GM12878 (cell line): ENCODE measurements around the gene YTHDF1. TPM values are rescaled to one million over a fixed set of nuclear protein-coding genes. Genes with fewer than 3 reads are reported as not detected.
"Not testable (repeated sequence)": the region's sequence is repeated elsewhere in the genome, so short reads cannot be mapped to it uniquely, and the experiment has no call there.

Experiments
- ATAC-seq: fragments of 200-7000 bp; cut with Tn5 transposase; 3 replicates; pipeline ENCODE4 v1.9.1; 2020; ENCODE audit warnings: mild to moderate bottlenecking, moderate library complexity
- BruUV-seq: library from RNA; stranded (reverse); fragments of 400-500 nt; replicated peaks from 2 replicates; lab custom pipeline; 2021; lab: Mats Ljungman, UMichigan
- CTCF ChIA-PET: fragments of 300-600 bp; sonication (Branson Sonifier 250); formaldehyde crosslinking; extraction: SDS; loops from one replicate; lab custom pipeline; 2021; ENCODE audit warnings: inconsistent platforms; lab: Yijun Ruan, JAX
- POLR2A ChIA-PET: fragments of 350-600 bp; formaldehyde crosslinking; extraction: SDS; loops from one replicate; lab custom pipeline; 2021; ENCODE audit warnings: inconsistent platforms; lab: Charles Lee
- RAD21 ChIA-PET: fragments of 300-600 bp; sonication (Branson Sonifier 250); formaldehyde crosslinking; loops from one replicate; lab custom pipeline; 2023; ENCODE audit warnings: antibody characterized with exemption; ENCODE audit not compliant: unreplicated experiment; lab: Charles Lee
- SMC1A ChIA-PET: fragments of 300-600 bp; sonication (Branson Sonifier 250); formaldehyde crosslinking; loops from one replicate; lab custom pipeline; 2023; ENCODE audit not compliant: unreplicated experiment, uncharacterized antibody; lab: Charles Lee
- DNase-seq: peaks from one replicate; pipeline ENCODE4 v3.0.0-alpha.2; 2011; ENCODE audit warnings: low read depth, low spot score
- FAIRE-seq: peaks from 3 replicates; lab custom pipeline; 2011; peaks lifted over from hg19 to GRCh38; lab: Jason Lieb, UNC
- H2AFZ ChIP-seq: 2 replicates; pipeline ENCODE4 v1.6.0; 2011; ENCODE audit warnings: low read depth, low read length, control low read depth; ENCODE audit not compliant: control insufficient read depth
- H3K27ac ChIP-seq: 2 replicates; pipeline ENCODE4 v1.5.1; 2011; ENCODE audit warnings: control low read depth; ENCODE audit not compliant: control insufficient read depth, insufficient read depth
- H3K27me3 ChIP-seq, 2 experiments: replicated peaks in 1 of 2; 2 replicates each; pipeline versions ENCODE4 v1.6.0 to v1.6.1; 2011; ENCODE audit warnings: low read length in 1 of 2; ENCODE audit not compliant: control insufficient read depth in 2 of 2, insufficient read depth in 2 of 2
- H3K36me3 ChIP-seq, 2 experiments: 2 replicates each; pipeline ENCODE4 v1.5.1; 2011; ENCODE audit warnings: low read length in 1 of 2; ENCODE audit not compliant: control insufficient read depth in 2 of 2, insufficient read depth in 2 of 2
- H3K4me1 ChIP-seq: 2 replicates; pipeline ENCODE4 v1.6.1; 2011; ENCODE audit warnings: mild to moderate bottlenecking, low read length, moderate library complexity, mixed read lengths; ENCODE audit not compliant: control insufficient read depth, insufficient read depth
- H3K4me2 ChIP-seq: 2 replicates; pipeline ENCODE4 v1.6.0; 2011; ENCODE audit warnings: control low read depth; ENCODE audit not compliant: control insufficient read depth, insufficient read depth
- H3K4me3 ChIP-seq: fragments of 200-600 bp; sonication (generic); 2 replicates; pipeline ENCODE4 v1.5.1; 2016
- H3K79me2 ChIP-seq: 2 replicates; pipeline ENCODE4 v1.6.0; 2011; ENCODE audit warnings: low read length; ENCODE audit not compliant: control insufficient read depth, insufficient read depth
- H3K9ac ChIP-seq: 2 replicates; pipeline ENCODE4 v1.8.0; 2011; ENCODE audit warnings: low read length, control low read depth, mixed read lengths; ENCODE audit not compliant: control insufficient read depth, insufficient read depth
- H3K9me3 ChIP-seq: replicated peaks from 3 replicates; pipeline ENCODE4 v1.5.1; 2011; ENCODE audit warnings: mild to moderate bottlenecking, low read length; ENCODE audit not compliant: control insufficient read depth, insufficient read depth
- H4K20me1 ChIP-seq: 2 replicates; pipeline ENCODE4 v1.6.0; 2011; ENCODE audit not compliant: control insufficient read depth, insufficient read depth
- ASH2L ChIP-seq: fragments of 300-600, 200-600 bp; sonication (generic); IDR thresholded peaks from 2 replicates; pipeline ENCODE4 v1.6.1; 2017; ENCODE audit warnings: low read depth, mild to moderate bottlenecking, borderline replicate concordance
- CBFB ChIP-seq: IDR thresholded peaks from 2 replicates; pipeline ENCODE4 v1.6.1; 2016; ENCODE audit warnings: antibody characterized with exemption, low read depth
- DPF2 ChIP-seq: fragments of 450-650 bp; IDR thresholded peaks from 2 replicates; pipeline ENCODE4 v1.6.1; 2017; ENCODE audit warnings: mild to moderate bottlenecking
- EZH2 ChIP-seq: IDR thresholded peaks from 2 replicates; pipeline ENCODE4 v1.6.1; 2012; ENCODE audit warnings: low read depth, mild to moderate bottlenecking, control low read depth, inconsistent platforms, low read length, borderline replicate concordance; ENCODE audit not compliant: control insufficient read depth
- GATAD2B ChIP-seq: fragments of 450-650 bp; conservative IDR thresholded peaks from 2 replicates; pipeline ENCODE4 v1.6.1; 2017; ENCODE audit warnings: low read depth, mild to moderate bottlenecking, moderate library complexity
- MXI1 ChIP-seq: fragments of 150-350 bp; IDR thresholded peaks from 2 replicates; pipeline ENCODE4 v1.6.1; 2011; ENCODE audit warnings: low read depth, mild to moderate bottlenecking, inconsistent platforms, low read length, improper control_type of control experiment
- NBN ChIP-seq: fragments of 450-650 bp; IDR thresholded peaks from 2 replicates; pipeline ENCODE4 v1.6.1; 2016
- NR2C2 ChIP-seq: IDR thresholded peaks from 2 replicates; pipeline ENCODE4 v1.6.1; 2011; ENCODE audit warnings: borderline replicate concordance, low read depth; ENCODE audit not compliant: control insufficient read depth, insufficient read length
- NR2F1 ChIP-seq: fragments of 450-650 bp; conservative IDR thresholded peaks from 2 replicates; pipeline ENCODE4 v1.6.1; 2017; ENCODE audit warnings: mild to moderate bottlenecking
- POLR2A ChIP-seq: IDR thresholded peaks from 2 replicates; pipeline ENCODE4 v1.6.1; 2011; ENCODE audit warnings: low read depth, mild to moderate bottlenecking, low read length
- RAD21 ChIP-seq: IDR thresholded peaks from 2 replicates; pipeline ENCODE4 v1.6.1; 2011; ENCODE audit warnings: mild to moderate bottlenecking, low read depth, low read length, moderate library complexity; ENCODE audit not compliant: insufficient read depth
- TARDBP ChIP-seq: IDR thresholded peaks from 2 replicates; pipeline ENCODE4 v1.6.1; 2016; ENCODE audit warnings: borderline replicate concordance
- WGBS: methylation state at CpG from one replicate; pipeline ENCODE4 v1.1.6; 2016; ENCODE audit warnings: low lambda C conversion rate; ENCODE audit not compliant: insufficient replicate concordance, insufficient coverage; ENCODE audit errors: missing lambda C conversion rate; 5-methylcytosine and 5-hydroxymethylcytosine counted together
- in situ Hi-C: fragments of 300-500 bp; cut with MboI; formaldehyde crosslinking; loops from 9 replicates; pipeline ENCODE4 v1.14.3; 2018; ENCODE audit warnings: mixed read lengths
- intact Hi-C: fragments of 100-400 bp; cut with micrococcal nuclease; formaldehyde crosslinking; loops from one replicate; pipeline ENCODE4 v1.14.2; 2022; ENCODE audit not compliant: unreplicated experiment
- polyA plus RNA-seq, 11 experiments: library from polyadenylated mRNA; depleted of rRNA in 4 of 11; unstranded in 6 of 11; stranded (reverse) in 5 of 11; fragments of >200 nt; fragmentation: Nextera tagmentation in 4 of 11; fragmentation: Illumina TruSeq in 1 of 11; extraction: Ambion mirVana in 4 of 11; extraction: Trizol in 1 of 11; gene quantifications; 1 replicate in 1 of 11; 2 replicates in 10 of 11; pipeline versions ENCODE4 v1.2.1 to v1.2.3, GENCODE V29; 2011 to 2016; ENCODE audit warnings: inconsistent platforms in 2 of 11, missing spikeins in 2 of 11, low read depth in 1 of 11
- total RNA-seq, 4 experiments: library from RNA; depleted of rRNA in 3 of 4; stranded (reverse); fragments of >200 nt in 3 of 4; fragmentation: Illumina TruSeq in 1 of 4; extraction: Trizol in 1 of 4; gene quantifications; 2 replicates each; pipeline versions ENCODE4 v1.2.1 to v1.2.3, GENCODE V29; 2013 to 2021
- TF ChIP-seq, protein P1 (sequence below), 3 experiments: IDR thresholded peaks in 2 of 3; conservative IDR thresholded peaks in 1 of 3; 2 replicates each; pipeline ENCODE4 v1.5.1; 2011; ENCODE audit warnings: low read depth in 3 of 3, low read length in 3 of 3, mild to moderate bottlenecking in 3 of 3, control low read depth in 2 of 3, moderate library complexity in 2 of 3, inconsistent platforms in 1 of 3, mixed read lengths in 1 of 3; ENCODE audit not compliant: control insufficient read depth in 2 of 3, insufficient read depth in 1 of 3; ENCODE audit errors: extremely low read depth in 1 of 3
- TF ChIP-seq, protein P2 (sequence below): fragments of 450-650 bp; IDR thresholded peaks from 2 replicates; pipeline ENCODE4 v1.6.1; 2014; ENCODE audit warnings: mild to moderate bottlenecking
- TF ChIP-seq, protein P3 (sequence below): IDR thresholded peaks from 2 replicates; pipeline ENCODE4 v1.6.1; 2012; ENCODE audit warnings: low read depth, low read length, improper control_type of control experiment

YTHDF1 gene
- total and polyA plus RNA-seq, 10 of the 15 experiments (the other 5 are each of a cell fraction or from before 2014, with no cell fraction given), result 4.6 to 37.8 (median 20.5) TPM

DNA sequence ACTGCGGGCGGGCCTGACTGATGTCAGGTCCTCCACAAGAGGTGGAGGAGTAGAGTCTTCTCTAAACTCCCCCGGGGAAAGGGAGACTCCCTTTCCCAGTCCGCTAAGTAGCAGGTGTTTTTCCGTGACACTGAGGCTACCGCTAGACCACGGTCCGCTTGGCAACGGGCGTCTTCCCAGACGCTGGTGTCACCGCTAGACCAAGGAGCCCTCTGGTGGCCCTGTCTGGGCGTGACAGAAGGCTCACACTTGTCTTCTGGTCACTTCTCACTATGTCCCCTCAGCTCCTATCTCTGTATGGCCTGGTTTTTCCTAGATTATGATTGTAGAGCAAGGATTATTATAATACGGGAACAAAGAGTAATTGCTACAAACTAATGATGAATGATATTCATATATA lies 35.4 kb upstream of the YTHDF1 start:
- H3K79me2 ChIP-seq, in situ Hi-C loops, intact Hi-C loops, H3K27ac ChIP-seq, FAIRE-seq, H3K4me1 ChIP-seq, POLR2A ChIA-PET, BruUV-seq, SMC1A ChIA-PET, H2AFZ ChIP-seq, H3K4me2 ChIP-seq, DNase-seq, H4K20me1 ChIP-seq, H3K9ac ChIP-seq, H3K36me3 ChIP-seq, ATAC-seq, H3K27me3 ChIP-seq, H3K4me3 ChIP-seq, RAD21 ChIA-PET, H3K9me3 ChIP-seq: not testable (repeated sequence)
- CTCF ChIA-PET, result interaction anchor here (1.1 kb wide), 1 partner anchor 32 kb away, joined by 3 read pairs; no protein-coding TSS in a partner anchor
- WGBS, result 15% methylated on average over 13 of the region's 14 CpGs
- TF ChIP-seq RAD21, result 0 out of 2 replicates have a peak, but pooled peaks have one; percentile 3
- TF ChIP-seq, protein P1, sequence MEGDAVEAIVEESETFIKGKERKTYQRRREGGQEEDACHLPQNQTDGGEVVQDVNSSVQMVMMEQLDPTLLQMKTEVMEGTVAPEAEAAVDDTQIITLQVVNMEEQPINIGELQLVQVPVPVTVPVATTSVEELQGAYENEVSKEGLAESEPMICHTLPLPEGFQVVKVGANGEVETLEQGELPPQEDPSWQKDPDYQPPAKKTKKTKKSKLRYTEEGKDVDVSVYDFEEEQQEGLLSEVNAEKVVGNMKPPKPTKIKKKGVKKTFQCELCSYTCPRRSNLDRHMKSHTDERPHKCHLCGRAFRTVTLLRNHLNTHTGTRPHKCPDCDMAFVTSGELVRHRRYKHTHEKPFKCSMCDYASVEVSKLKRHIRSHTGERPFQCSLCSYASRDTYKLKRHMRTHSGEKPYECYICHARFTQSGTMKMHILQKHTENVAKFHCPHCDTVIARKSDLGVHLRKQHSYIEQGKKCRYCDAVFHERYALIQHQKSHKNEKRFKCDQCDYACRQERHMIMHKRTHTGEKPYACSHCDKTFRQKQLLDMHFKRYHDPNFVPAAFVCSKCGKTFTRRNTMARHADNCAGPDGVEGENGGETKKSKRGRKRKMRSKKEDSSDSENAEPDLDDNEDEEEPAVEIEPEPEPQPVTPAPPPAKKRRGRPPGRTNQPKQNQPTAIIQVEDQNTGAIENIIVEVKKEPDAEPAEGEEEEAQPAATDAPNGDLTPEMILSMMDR (IDR thresholded peaks at IDR 0.05 in 2 of 3, conservative IDR thresholded peaks at IDR 0.05 in 1 of 3; ENCODE audit: control insufficient read depth in 2 of 3, extremely low read depth in 1 of 3, insufficient read depth in 1 of 3, low read depth in 3 of 3, low read length in 3 of 3), result peak in 2 of 3 experiments; percentile 7 to 20; a peak in 1 of 6 replicates

DNA sequence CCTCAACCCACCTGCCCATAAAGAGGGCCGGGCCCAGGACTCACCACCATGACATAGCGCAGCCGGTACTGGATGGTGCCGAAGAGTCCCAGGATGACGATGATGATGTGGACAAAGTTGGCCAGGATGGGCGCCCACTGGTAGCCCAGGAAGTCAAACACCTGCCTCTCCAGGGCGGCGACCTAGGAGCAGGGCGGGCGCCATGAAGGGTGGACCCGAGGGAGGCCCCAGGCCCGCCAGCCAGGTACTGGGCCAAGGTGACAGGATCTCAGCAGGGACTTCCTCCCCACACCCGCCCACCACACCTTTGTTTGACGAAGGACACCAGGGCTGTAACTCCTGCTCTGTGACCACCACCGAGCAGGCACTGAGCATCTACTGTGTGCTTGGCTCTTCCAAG lies 34.0 kb upstream of the YTHDF1 start:
- no peaks in the 10 kb centered on the region for H3K79me2 ChIP-seq
- H3K36me3 ChIP-seq, result no peaks in the 10 kb centered on the region
- BruUV-seq, result no TSS peak
- ChIA-PET SMC1A (no interaction called here), POLR2A (no interaction called here)
- H3K4me1 ChIP-seq, result no peaks in the 10 kb centered on the region
- H4K20me1 ChIP-seq, result no peaks in the 10 kb centered on the region; the same call in 1 of the 2 replicates
- no peak for DNase-seq
- intact Hi-C loops, result no loop called here
- TF ChIP-seq GATAD2B (no peak), POLR2A (no peak), CBFB (no peak), NR2F1 (no peak), TARDBP (no peak), NR2C2 (no peak), ASH2L (no peak), EZH2 (no peak), MXI1 (no peak), DPF2 (no peak), NBN (no peak)
- TF ChIP-seq, protein P2, sequence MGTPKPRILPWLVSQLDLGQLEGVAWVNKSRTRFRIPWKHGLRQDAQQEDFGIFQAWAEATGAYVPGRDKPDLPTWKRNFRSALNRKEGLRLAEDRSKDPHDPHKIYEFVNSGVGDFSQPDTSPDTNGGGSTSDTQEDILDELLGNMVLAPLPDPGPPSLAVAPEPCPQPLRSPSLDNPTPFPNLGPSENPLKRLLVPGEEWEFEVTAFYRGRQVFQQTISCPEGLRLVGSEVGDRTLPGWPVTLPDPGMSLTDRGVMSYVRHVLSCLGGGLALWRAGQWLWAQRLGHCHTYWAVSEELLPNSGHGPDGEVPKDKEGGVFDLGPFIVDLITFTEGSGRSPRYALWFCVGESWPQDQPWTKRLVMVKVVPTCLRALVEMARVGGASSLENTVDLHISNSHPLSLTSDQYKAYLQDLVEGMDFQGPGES, result no peak
- TF ChIP-seq, protein P3, sequence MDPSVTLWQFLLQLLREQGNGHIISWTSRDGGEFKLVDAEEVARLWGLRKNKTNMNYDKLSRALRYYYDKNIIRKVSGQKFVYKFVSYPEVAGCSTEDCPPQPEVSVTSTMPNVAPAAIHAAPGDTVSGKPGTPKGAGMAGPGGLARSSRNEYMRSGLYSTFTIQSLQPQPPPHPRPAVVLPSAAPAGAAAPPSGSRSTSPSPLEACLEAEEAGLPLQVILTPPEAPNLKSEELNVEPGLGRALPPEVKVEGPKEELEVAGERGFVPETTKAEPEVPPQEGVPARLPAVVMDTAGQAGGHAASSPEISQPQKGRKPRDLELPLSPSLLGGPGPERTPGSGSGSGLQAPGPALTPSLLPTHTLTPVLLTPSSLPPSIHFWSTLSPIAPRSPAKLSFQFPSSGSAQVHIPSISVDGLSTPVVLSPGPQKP, result no peak
- TF ChIP-seq, all 136 proteins: peak for 0
- in situ Hi-C loops, result no loop called here
- peaks cover 0 to 7% of the 10 kb centered on the region in 2 experiments for H3K27me3 ChIP-seq
- ATAC-seq, result no peak
- no peak overlapping the region for H3K4me2 ChIP-seq
- H3K9ac ChIP-seq, result no peak overlapping the region
- CTCF ChIA-PET, result no interaction called here
- WGBS, result 53% methylated on average over 14 of the region's 15 CpGs
- FAIRE-seq, result no peak
- no peaks in the 10 kb centered on the region for H3K9me3 ChIP-seq
- no peak overlapping the region for H3K27ac ChIP-seq
- RAD21 ChIA-PET, result no interaction called here
- H2AFZ ChIP-seq, result no peak overlapping the region
- no peak overlapping the region for H3K4me3 ChIP-seq
